Lower lobe of right lung (tissue), 2 donors: ENCODE results near the gene DPM1. TPM values are rescaled to one million over a fixed set of nuclear protein-coding genes. Genes with fewer than 3 reads are reported as not detected.

ENCODE experiments used
- ATAC-seq, 2 donors: fragments of 200-7000 bp; cut with Tn5 transposase; one replicate each; pipeline ENCODE4 v1.9.1; 2020 to 2022; ENCODE audit warnings: mild to moderate bottlenecking in 2 of 2, moderate library complexity in 2 of 2
- DNase-seq: peaks from one replicate; pipeline ENCODE4 v3.0.0-alpha.2; 2020
- H3K27ac ChIP-seq: fragments of 200-600 bp; one replicate; pipeline ENCODE4 v1.8.0; 2022
- H3K27me3 ChIP-seq: fragments of 200-600 bp; one replicate; pipeline ENCODE4 v1.8.0; 2022; ENCODE audit warnings: low read depth
- H3K36me3 ChIP-seq: fragments of 200-600 bp; one replicate; pipeline ENCODE4 v1.8.0; 2022; ENCODE audit warnings: mild to moderate bottlenecking
- H3K4me1 ChIP-seq: fragments of 200-600 bp; one replicate; pipeline ENCODE4 v1.8.0; 2022
- H3K4me3 ChIP-seq: fragments of 200-600 bp; one replicate; pipeline ENCODE4 v1.8.0; 2022; ENCODE audit warnings: mild to moderate bottlenecking
- H3K9me3 ChIP-seq: fragments of 200-600 bp; one replicate; pipeline ENCODE4 v1.8.0; 2022
- CTCF ChIP-seq: fragments of 200-600 bp; IDR thresholded peaks from one replicate; pipeline ENCODE4 v1.8.0; 2022; ENCODE audit warnings: antibody characterized with exemption, mild to moderate bottlenecking
- intact Hi-C: fragments of 100-400 bp; cut with DNase I; formaldehyde crosslinking; loops from one replicate; pipeline ENCODE4 v1.11.0; 2022
- total RNA-seq: library from RNA; stranded (reverse); fragmentation: NEBNext Ultra II Directional; extraction: Animal tissue kit (Norgen Biotek cat#: 25700); gene quantifications from one replicate; pipeline ENCODE4 v1.2.1, GENCODE V29; 2021
- donor health status: DM: no; HTN: yes; CAD: no; lungs with severe emphysema.

The DPM1 gene
- total RNA-seq, 1 donor from 2014 or later, result 31.2 TPM

GRCh38 chr20:50993876-50994275, 35.5 kb upstream of the DPM1 start:
- H3K27me3 ChIP-seq, result peaks cover 16% of the 10 kb centered on the region
- no peak overlapping the region for H3K4me3 ChIP-seq
- no peaks in the 10 kb centered on the region for H3K36me3 ChIP-seq
- TF ChIP-seq CTCF, result no peak
- no peak for ATAC-seq
- H3K4me1 ChIP-seq, result no peaks in the 10 kb centered on the region
- H3K9me3 ChIP-seq, result no peaks in the 10 kb centered on the region
- H3K27ac ChIP-seq, result no peak overlapping the region
- intact Hi-C loops, result no loop called here
- DNase-seq, result no peak

DNA sequence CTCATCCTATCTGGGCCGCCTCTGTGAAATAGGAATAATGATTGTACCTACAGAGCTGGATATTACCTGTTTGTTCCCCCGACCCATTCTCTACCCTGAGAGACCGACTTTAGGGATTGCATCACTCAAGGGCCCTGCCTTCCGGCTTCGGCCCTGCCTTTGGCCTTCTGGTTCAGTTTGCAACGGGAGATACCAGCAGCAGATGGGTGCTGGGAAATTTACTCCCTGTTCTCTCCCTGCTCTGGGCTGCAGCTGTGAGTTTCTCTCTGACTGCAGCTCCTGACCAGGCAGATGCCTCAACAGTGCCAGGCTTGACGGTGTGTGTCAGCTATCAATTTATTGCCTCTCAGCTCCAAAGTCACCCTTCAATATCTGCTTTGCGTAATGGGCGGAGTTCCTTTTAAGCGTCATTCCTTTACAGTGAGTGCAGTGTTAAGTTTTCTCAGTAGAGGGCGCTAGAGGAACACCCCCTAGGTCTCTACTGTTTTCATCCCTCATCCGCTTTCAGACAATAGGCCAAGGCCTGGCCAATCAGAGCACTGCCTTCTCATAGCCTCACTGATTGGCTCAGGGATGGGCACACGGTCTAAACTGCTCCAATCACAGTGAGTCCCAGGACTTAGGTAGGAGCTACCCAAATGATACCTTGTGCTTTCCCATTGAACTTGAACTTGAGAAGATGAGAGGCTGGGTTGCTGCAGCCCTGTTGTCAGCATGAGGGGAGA, 34.6 kb upstream of the DPM1 start:
- H3K4me1 ChIP-seq, result no peaks in the 10 kb centered on the region
- peak; percentile 34 for TF ChIP-seq CTCF
- peaks cover 15% of the 10 kb centered on the region for H3K27me3 ChIP-seq
- H3K36me3 ChIP-seq, result no peaks in the 10 kb centered on the region
- no peak overlapping the region for H3K4me3 ChIP-seq
- intact Hi-C loops, result no loop called here
- H3K27ac ChIP-seq, result no peak overlapping the region
- H3K9me3 ChIP-seq, result no peaks in the 10 kb centered on the region
- DNase-seq (no peak), ATAC-seq (peak; percentile 29 to 55)

DNA sequence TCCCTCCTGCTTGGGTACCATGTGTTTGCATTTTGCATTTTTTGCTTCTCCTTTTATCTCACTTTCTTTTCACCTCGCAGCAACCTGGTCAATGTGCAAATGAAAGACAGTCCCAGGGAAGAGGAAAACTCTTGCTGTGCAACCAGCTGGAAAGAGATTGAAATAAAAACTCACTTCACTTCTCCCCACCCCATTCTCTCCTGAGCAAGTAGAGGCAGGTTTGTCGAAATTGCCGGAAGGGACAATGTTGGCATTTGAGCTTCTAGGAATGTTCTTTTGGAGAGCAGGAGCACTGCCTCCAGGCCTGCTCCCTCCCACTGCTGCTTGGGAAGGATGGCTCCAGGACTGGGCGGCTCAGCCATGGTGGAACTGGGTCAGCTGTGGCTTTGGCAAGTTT, 34.0 kb upstream of the DPM1 start:
- H3K27me3 ChIP-seq, result peaks cover 17% of the 10 kb centered on the region
- H3K4me1 ChIP-seq, result no peaks in the 10 kb centered on the region
- H3K36me3 ChIP-seq, result no peaks in the 10 kb centered on the region
- no peaks in the 10 kb centered on the region for H3K9me3 ChIP-seq
- no peak overlapping the region for H3K27ac ChIP-seq
- DNase-seq, result no peak
- TF ChIP-seq CTCF, result no peak
- no peak for ATAC-seq
- no peak overlapping the region for H3K4me3 ChIP-seq
- intact Hi-C loops, result no loop called here

DNA sequence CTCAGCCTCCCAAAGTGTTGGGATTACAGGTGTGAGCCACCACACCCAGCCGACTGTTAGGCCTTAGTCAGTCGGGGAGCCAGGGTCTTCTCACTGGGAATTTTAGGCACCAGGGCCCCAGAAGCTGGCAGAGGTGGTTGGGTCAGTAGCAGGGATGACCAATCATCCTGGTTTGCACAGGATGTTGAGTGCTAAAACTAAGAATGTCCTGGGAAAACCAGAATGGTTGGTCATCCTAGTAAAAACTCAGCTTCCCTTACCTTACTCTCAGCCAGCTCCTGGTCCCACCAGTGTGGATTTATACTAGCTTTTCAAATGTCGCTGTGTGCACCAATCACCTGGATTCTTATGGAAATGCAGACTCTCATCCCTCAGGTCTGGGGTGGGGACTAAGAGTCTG, 32.7 kb upstream of the DPM1 start:
- Histone ChIP-seq H3K27me3 (peaks cover 22% of the 10 kb centered on the region), H3K27ac (no peak overlapping the region), H3K36me3 (no peaks in the 10 kb centered on the region), H3K4me3 (no peak overlapping the region), H3K4me1 (no peaks in the 10 kb centered on the region), H3K9me3 (no peaks in the 10 kb centered on the region)
- ATAC-seq (no peak), DNase-seq (no peak)
- no peak for TF ChIP-seq CTCF
- intact Hi-C loops, result no loop called here

DNA sequence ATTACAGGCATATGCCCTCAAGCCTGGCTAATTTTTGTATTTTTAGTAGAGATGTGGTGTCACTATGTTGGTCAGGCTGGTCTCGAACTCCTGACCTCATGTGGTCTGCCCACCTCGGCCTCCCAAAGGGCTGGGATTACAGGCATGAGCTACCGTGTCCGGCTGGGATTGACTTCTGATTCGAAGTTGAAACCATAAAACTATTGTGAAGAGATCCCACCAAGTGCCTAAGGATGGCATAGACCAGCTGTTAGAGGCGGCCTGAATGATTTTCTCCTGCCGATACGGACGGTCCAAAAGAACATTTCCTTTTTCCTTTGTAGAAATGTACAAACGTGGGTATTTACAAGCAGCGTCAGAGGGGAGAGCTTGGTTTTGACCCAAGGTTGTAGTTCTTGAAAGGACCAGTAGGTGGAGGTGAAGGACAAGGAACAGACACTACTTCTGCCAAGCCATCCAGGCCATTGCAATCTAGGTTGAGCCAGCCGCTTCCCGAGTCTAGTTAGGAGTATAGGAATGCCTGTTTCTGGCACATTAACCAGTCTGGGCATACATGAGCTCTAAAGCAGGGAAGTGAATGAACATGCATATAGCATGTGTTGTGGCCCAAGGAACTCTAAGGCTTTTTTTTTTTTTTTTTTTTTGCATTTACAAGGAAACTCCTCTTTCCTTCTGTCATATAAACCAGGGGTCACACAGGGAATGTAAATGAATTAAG, 29.3 kb upstream of the DPM1 start:
- no peak overlapping the region for H3K4me3 ChIP-seq
- ATAC-seq (peak; percentile 93 to 94), DNase-seq (no peak)
- no peak overlapping the region for H3K27ac ChIP-seq
- H3K4me1 ChIP-seq, result no peaks in the 10 kb centered on the region
- no peaks in the 10 kb centered on the region for H3K9me3 ChIP-seq
- intact Hi-C loops, result loop anchor here (10.0 kb wide), 1 partner anchor 317 kb away; no protein-coding TSS in a partner anchor
- peak; percentile 91 for TF ChIP-seq CTCF
- peaks cover 36% of the 10 kb centered on the region for H3K27me3 ChIP-seq
- no peaks in the 10 kb centered on the region for H3K36me3 ChIP-seq
